Chondrocyte (in vitro differentiated cells): ENCODE measurements around the gene PNKP. TPM values are rescaled to one million over a fixed set of nuclear protein-coding genes. Genes with fewer than 3 reads are reported as not detected.

Experiments used
- DNase-seq: peaks from one replicate; pipeline ENCODE4 v3.0.0; 2021; ENCODE audit warnings: mixed read lengths, low spot score
- H3K27ac Mint-ChIP-seq: one replicate; pipeline ENCODE4 v1.8.0; 2021; ENCODE audit warnings: mild to moderate bottlenecking, moderate library complexity, mixed read lengths; ENCODE audit not compliant: unreplicated experiment
- H3K27me3 Mint-ChIP-seq: 2 replicates; pipeline ENCODE4 v1.8.0; 2021; ENCODE audit warnings: low read depth, mixed read lengths
- H3K36me3 Mint-ChIP-seq: 2 replicates; pipeline ENCODE4 v1.8.0; 2021; ENCODE audit warnings: low read depth, mixed read lengths
- H3K4me1 Mint-ChIP-seq: 2 replicates; pipeline ENCODE4 v1.8.0; 2021; ENCODE audit warnings: low read depth, mild to moderate bottlenecking, mixed read lengths
- H3K4me3 Mint-ChIP-seq: one replicate; pipeline ENCODE4 v1.8.0; 2021; ENCODE audit warnings: mild to moderate bottlenecking, moderate library complexity, mixed read lengths; ENCODE audit not compliant: unreplicated experiment
- H3K9me3 Mint-ChIP-seq: 2 replicates; pipeline ENCODE4 v1.8.0; 2021; ENCODE audit warnings: low read depth, mixed read lengths
- total RNA-seq: library from RNA; stranded (reverse); gene quantifications from 3 replicates; pipeline ENCODE4 v1.2.1, GENCODE V29; 2021
- TF ChIP-seq, protein P1 (sequence below): fragments of 200-600 bp; sonication (generic); IDR thresholded peaks from 2 replicates; pipeline ENCODE4 v1.5.0; 2021; ENCODE audit warnings: antibody characterized with exemption, mild to moderate bottlenecking, moderate library complexity

PNKP gene
- total RNA-seq, 1 donor from 2014 or later = 52.4 TPM

DNA sequence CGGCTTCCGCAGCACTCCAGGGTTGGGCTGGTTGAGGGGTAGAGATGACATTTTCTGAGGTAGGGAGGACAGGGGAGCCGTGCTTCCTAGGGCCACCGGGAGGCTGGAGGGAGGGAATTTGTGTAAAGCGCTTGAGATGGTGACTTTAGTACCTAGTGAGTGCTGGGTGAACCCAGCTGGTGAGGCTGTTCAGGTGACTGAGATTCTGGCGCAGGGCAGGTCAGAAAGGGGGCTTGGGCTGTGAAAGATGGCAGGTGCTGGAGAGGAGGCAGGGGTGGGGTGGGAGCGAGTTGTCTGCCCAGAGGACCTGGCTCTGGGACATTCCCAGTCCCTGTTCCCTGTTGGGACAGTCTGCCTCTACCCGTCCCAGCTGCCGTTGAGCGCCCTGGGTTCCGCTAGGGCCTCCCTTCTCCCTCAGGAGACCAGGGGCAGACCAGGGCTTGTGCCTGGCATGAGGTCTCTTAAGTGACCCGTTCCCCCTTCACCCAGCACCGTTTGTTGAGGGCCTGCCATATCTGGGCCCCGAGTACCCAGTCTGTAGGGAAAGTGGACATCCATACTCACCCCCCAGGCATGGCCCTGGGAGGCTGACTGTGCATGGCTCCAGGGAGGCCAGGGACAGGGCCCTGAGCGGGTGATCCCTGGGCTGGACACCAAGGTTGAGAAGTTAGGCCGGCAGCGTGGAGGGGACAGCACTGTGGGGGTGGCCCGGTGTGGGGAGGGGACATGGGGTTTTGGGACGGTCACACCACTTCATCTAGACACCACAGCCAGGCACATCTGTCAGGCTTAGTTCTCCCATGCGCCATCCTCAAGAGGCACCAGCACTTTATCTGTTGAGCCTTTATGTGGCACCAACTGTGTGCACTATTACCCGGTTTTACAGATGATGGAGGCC is 11.5 kb downstream of the PNKP start:
- Mint-ChIP-seq H3K27ac (peak overlapping the region; percentile 59), H3K4me1 (peaks cover 26% of the 10 kb centered on the region), H3K9me3 (no peaks in the 10 kb centered on the region), H3K27me3 (no peaks in the 10 kb centered on the region), H3K36me3 (peaks cover 6% of the 10 kb centered on the region), H3K4me3 (no peak overlapping the region)
- TF ChIP-seq, protein P1, sequence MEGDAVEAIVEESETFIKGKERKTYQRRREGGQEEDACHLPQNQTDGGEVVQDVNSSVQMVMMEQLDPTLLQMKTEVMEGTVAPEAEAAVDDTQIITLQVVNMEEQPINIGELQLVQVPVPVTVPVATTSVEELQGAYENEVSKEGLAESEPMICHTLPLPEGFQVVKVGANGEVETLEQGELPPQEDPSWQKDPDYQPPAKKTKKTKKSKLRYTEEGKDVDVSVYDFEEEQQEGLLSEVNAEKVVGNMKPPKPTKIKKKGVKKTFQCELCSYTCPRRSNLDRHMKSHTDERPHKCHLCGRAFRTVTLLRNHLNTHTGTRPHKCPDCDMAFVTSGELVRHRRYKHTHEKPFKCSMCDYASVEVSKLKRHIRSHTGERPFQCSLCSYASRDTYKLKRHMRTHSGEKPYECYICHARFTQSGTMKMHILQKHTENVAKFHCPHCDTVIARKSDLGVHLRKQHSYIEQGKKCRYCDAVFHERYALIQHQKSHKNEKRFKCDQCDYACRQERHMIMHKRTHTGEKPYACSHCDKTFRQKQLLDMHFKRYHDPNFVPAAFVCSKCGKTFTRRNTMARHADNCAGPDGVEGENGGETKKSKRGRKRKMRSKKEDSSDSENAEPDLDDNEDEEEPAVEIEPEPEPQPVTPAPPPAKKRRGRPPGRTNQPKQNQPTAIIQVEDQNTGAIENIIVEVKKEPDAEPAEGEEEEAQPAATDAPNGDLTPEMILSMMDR = no peak
- no peak for DNase-seq

DNA sequence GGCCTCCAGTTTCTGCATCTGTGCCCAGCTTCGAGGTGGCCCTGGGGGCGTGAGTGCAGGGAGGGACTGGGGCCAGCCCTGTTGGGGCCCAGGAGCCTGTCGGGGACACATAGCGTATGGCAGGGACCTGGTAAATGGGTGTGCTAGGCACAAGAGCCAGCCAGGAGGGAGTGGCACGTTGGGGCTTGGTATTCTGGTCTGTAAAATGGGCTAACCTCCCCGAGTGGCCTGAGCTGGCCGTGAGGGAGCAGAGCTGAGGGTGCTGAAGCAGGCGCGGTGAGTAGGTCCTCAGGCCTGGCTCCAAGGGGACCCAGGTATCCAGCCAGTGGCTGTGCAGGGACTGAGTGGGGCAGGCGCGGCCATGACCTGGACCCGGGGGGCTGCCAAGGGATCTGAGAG is 12.1 kb downstream of the PNKP start:
- Mint-ChIP-seq H3K27me3 (no peaks in the 10 kb centered on the region), H3K36me3 (peaks cover 6% of the 10 kb centered on the region), H3K9me3 (no peaks in the 10 kb centered on the region), H3K4me1 (peaks cover 27% of the 10 kb centered on the region), H3K4me3 (no peak overlapping the region), H3K27ac (peak overlapping the region; percentile 59)
- DNase-seq = no peak
- TF ChIP-seq, protein P1 = no peak

DNA sequence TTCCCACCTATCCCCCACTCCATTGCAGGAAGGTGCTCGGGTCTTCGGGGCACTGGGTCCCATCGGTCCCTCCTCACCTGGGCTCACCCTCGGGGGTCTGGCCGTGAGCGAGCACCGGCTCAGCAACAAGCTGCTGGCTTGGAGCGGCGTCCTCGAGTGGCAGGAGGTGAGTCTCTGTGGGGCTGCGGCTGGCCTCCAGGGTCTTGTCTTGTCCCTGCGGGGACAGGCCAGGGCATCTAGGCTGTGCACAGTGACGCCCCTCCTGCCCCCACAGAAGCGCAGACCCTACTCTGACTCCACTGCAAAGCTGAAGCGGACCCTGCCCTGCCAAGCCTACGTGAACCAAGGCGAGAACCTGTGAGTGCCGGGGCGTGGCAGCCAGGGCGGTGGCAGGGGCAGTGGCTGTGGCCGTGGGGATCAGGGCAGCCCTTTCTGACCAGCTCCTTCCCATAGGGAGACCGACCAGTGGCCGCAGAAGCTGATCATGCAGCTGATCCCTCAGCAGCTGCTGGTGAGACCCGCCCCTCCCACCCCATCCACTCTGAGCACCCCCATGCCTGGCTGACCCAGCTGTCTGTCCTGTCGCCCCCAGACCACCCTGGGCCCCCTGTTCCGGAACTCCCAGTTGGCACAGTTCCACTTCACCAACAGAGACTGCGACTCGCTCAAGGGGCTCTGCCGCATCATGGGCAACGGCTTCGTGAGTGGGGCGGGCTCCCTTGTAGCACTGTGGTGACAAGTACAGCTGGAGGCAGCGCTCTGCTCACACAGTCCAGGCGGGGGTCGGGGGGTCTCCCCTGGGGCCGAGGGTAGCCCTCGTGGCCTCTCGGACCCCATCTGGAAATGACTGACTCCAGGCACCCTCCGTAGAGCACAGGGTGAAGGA is 12.8 kb downstream of the PNKP start:
- Mint-ChIP-seq H3K9me3 (no peaks in the 10 kb centered on the region), H3K4me1 (peaks cover 33% of the 10 kb centered on the region), H3K4me3 (no peak overlapping the region), H3K27ac (no peak overlapping the region), H3K27me3 (no peaks in the 10 kb centered on the region), H3K36me3 (peaks cover 6% of the 10 kb centered on the region)
- no peak for DNase-seq
- TF ChIP-seq, protein P1 = no peak

DNA sequence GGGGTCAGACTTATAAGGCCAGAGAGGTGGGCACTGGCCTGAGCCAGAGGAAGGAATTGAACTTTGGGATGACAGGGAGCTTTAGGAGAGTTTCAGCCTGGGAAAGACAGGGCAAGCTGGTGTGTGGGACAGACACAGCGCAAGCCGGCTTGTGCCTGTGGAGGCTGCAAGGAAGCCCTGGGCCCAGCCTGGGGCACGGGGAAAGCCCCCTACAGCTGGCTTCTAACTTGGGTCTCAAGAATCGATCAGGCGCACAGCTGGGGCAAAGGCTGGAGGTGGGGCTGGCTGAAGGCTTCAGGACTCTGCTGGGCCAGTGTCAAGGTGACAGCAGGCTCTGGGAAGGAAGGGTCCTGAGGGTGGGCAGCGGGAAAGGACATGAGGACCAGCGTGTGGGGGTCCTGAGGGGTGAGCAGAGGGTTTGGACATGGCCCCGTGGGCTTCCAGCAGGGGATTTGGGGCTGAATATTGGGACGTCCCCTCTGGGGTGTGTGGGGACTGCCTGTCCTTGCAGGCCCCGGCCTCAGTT is 13.5 kb downstream of the PNKP start:
- Mint-ChIP-seq H3K36me3 (peaks cover 9% of the 10 kb centered on the region), H3K4me3 (peak overlapping the region; percentile 22), H3K4me1 (peaks cover 35% of the 10 kb centered on the region), H3K27ac (peak overlapping the region; percentile 63), H3K27me3 (no peaks in the 10 kb centered on the region), H3K9me3 (peaks cover 4% of the 10 kb centered on the region)
- TF ChIP-seq, protein P1 = no peak
- no peak for DNase-seq

DNA sequence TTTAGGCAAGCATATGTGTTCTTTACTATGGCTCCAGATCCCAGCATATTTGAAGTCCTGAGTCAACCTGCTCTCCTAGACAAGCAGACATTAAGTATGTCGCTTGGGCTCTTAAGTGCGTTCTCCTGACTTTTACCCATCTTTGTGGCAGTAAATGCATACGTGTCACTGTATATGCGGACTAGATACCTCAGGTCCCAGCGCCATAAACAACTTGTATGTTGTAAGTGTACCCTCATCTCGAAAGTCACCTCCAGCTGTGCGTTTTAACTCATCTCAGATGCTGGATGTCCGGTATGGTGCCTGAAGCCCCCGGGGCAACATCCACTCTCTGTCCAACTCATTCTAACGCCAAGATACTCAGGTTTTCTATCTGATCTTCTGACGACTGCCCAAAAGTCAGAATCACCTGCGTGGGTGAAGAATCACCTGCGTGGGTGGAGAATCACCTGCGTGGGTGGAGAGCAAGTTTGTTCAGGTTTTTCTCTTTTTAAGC is 14.7 kb downstream of the PNKP start:
- DNase-seq = no peak
- H3K9me3 Mint-ChIP-seq = peaks cover 9% of the 10 kb centered on the region
- peak overlapping the region; percentile 77 for H3K4me3 Mint-ChIP-seq
- H3K36me3 Mint-ChIP-seq = peaks cover 9% of the 10 kb centered on the region
- no peaks in the 10 kb centered on the region for H3K27me3 Mint-ChIP-seq
- H3K27ac Mint-ChIP-seq = peak overlapping the region; percentile 70
- TF ChIP-seq, protein P1 = no peak
- H3K4me1 Mint-ChIP-seq = peaks cover 43% of the 10 kb centered on the region
